Endothelial cell of umbilical vein (primary cell): ENCODE data around the gene BOLL. TPM values are rescaled to one million over a fixed set of nuclear protein-coding genes. Genes with fewer than 3 reads are reported as not detected.
A peak's percentile ranks its signal among the peaks of the same experiment; 100 is the strongest.

ENCODE experiments used
- BruUV-seq: library from RNA; stranded (reverse); fragments of 400-500 nt; replicated peaks from 2 replicates; lab custom pipeline; 2021; lab: Mats Ljungman, UMichigan
- CTCF ChIA-PET: fragments of 300-600, 350-600 bp; sonication (Branson Sonifier 250); formaldehyde crosslinking; loops from one replicate; lab custom pipeline; 2021; ENCODE audit warnings: antibody characterized with exemption, inconsistent platforms; lab: Charles Lee
- POLR2A ChIA-PET: fragments of 300-600, 350-600 bp; sonication (Branson Sonifier 250); formaldehyde crosslinking; loops from one replicate; lab custom pipeline; 2021; ENCODE audit warnings: antibody characterized with exemption, inconsistent platforms; lab: Charles Lee
- DNase-seq: peaks from one replicate; pipeline ENCODE4 v3.0.0-alpha.2; 2011; ENCODE audit warnings: low read depth, low spot score
- FAIRE-seq: peaks from 2 replicates; lab custom pipeline; 2011; peaks lifted over from hg19 to GRCh38; lab: Jason Lieb, UNC
- H2AFZ ChIP-seq: 2 replicates; pipeline ENCODE4 v1.6.0; 2012; ENCODE audit warnings: low read depth, low read length, control low read depth, inconsistent platforms
- H3K27ac ChIP-seq: 2 replicates; pipeline ENCODE4 v1.5.1; 2011; ENCODE audit warnings: low read depth, mild to moderate bottlenecking, control low read depth, low read length, moderate library complexity; ENCODE audit not compliant: insufficient read depth
- H3K27me3 ChIP-seq, 2 experiments: 2 replicates each; pipeline versions ENCODE4 v1.6.0 to v1.6.1; 2011; ENCODE audit warnings: low read length in 2 of 2, mixed read lengths in 1 of 2; ENCODE audit not compliant: control insufficient read depth in 2 of 2, insufficient read depth in 2 of 2
- H3K36me3 ChIP-seq, 2 experiments: 2 replicates in 1 of 2; 3 replicates in 1 of 2; pipeline ENCODE4 v1.5.1; 2011; ENCODE audit warnings: low read length in 2 of 2, mild to moderate bottlenecking in 1 of 2, moderate library complexity in 1 of 2; ENCODE audit not compliant: control insufficient read depth in 2 of 2, insufficient read depth in 2 of 2; ENCODE audit errors: extremely low read depth in 1 of 2
- H3K4me1 ChIP-seq: 3 replicates; pipeline ENCODE4 v1.5.1; 2011; ENCODE audit warnings: mild to moderate bottlenecking, low read length; ENCODE audit not compliant: control insufficient read depth, insufficient read depth; ENCODE audit errors: extremely low read depth
- H3K4me2 ChIP-seq: 2 replicates; pipeline ENCODE4 v1.6.1; 2011; ENCODE audit warnings: low read length, control low read depth, mixed read lengths; ENCODE audit not compliant: insufficient read depth
- H3K4me3 ChIP-seq, 3 experiments: fragments of 200-600 bp in 1 of 3; sonication (generic), shearing (Covaris generic) in 1 of 3; replicated peaks in 1 of 3; 2 replicates each; pipeline ENCODE4 v1.5.1; 2011 to 2016; ENCODE audit warnings: control low read depth in 3 of 3, low read length in 3 of 3, mild to moderate bottlenecking in 2 of 3, inconsistent platforms in 1 of 3, low read depth in 1 of 3, moderate library complexity in 1 of 3; ENCODE audit not compliant: insufficient read depth in 1 of 3
- H3K79me2 ChIP-seq: 2 replicates; pipeline ENCODE4 v1.6.0; 2012; ENCODE audit warnings: low read length, inconsistent platforms; ENCODE audit not compliant: control insufficient read depth, insufficient read depth
- H3K9ac ChIP-seq: replicated peaks from 2 replicates; pipeline ENCODE3; 2011; ENCODE audit warnings: low read length, control low read depth; ENCODE audit not compliant: insufficient read depth; ENCODE audit errors: extremely low read depth
- H3K9me1 ChIP-seq: replicated peaks from 3 replicates; pipeline ENCODE4 v1.6.0; 2011; ENCODE audit warnings: mild to moderate bottlenecking, low read length; ENCODE audit not compliant: control insufficient read depth, insufficient read depth; ENCODE audit errors: extremely low read depth
- H3K9me3 ChIP-seq: replicated peaks from 2 replicates; pipeline ENCODE4 v1.5.1; 2012; ENCODE audit warnings: low read length, inconsistent platforms; ENCODE audit not compliant: control insufficient read depth, insufficient read depth
- H4K20me1 ChIP-seq: replicated peaks from 2 replicates; pipeline ENCODE3; 2011; ENCODE audit warnings: mild to moderate bottlenecking, low read length; ENCODE audit not compliant: control insufficient read depth, insufficient read depth; ENCODE audit errors: extremely low read depth
- CTCF ChIP-seq, 2 donors: IDR thresholded peaks; 1 replicate in 1 of 2; 2 replicates in 1 of 2; pipeline ENCODE4 v1.5.1; 2011; ENCODE audit warnings: low read length in 2 of 2, mild to moderate bottlenecking in 2 of 2, moderate library complexity in 2 of 2, control low read depth in 1 of 2, inconsistent platforms in 1 of 2, low read depth in 1 of 2; ENCODE audit not compliant: insufficient read depth in 1 of 2; ENCODE audit errors: extremely low read depth in 1 of 2
- EZH2 ChIP-seq: IDR thresholded peaks from 2 replicates; pipeline ENCODE4 v1.6.1; 2012; ENCODE audit warnings: borderline replicate concordance, low read depth, mild to moderate bottlenecking, moderate library complexity, low read length, inconsistent platforms; ENCODE audit not compliant: severe bottlenecking
- JUN ChIP-seq: IDR thresholded peaks from 2 replicates; pipeline ENCODE4 v1.6.1; 2011; ENCODE audit warnings: borderline replicate concordance, low read depth; ENCODE audit not compliant: insufficient read length, insufficient read depth
- MAX ChIP-seq: IDR thresholded peaks from 2 replicates; pipeline ENCODE4 v1.6.1; 2011; ENCODE audit not compliant: insufficient read depth, insufficient read length
- MYC ChIP-seq: IDR thresholded peaks from one replicate; pipeline ENCODE4 v1.6.1; 2011; ENCODE audit warnings: mild to moderate bottlenecking, low read depth, low read length
- POLR2A ChIP-seq: IDR thresholded peaks from 2 replicates; pipeline ENCODE4 v1.6.1; 2012; ENCODE audit warnings: low read depth, mild to moderate bottlenecking, control low read depth, low read length
- POLR2AphosphoS5 ChIP-seq: IDR thresholded peaks from 2 replicates; pipeline ENCODE4 v1.6.1; 2012; ENCODE audit warnings: low read depth, mild to moderate bottlenecking, control low read depth, low read length, moderate library complexity; ENCODE audit not compliant: insufficient read depth
- dilution Hi-C: fragments of 300-500 bp; cut with MboI; formaldehyde crosslinking; loops from one replicate; pipeline ENCODE4 v1.15.0; 2019; ENCODE audit warnings: low sequenced_read_pairs; ENCODE audit not compliant: extremely low pct_ligation_motif_present
- intact Hi-C: fragments of 100-400 bp; cut with micrococcal nuclease; formaldehyde crosslinking; loops from one replicate; pipeline ENCODE4 v1.10.0; 2022
- polyA plus RNA-seq, 4 experiments: library from polyadenylated mRNA; depleted of rRNA in 3 of 4; stranded (reverse) in 3 of 4; unstranded in 1 of 4; fragments of >200 nt; gene quantifications; 2 replicates each; pipeline versions ENCODE4 v1.2.1 to v1.2.3, GENCODE V29; 2011 to 2012; ENCODE audit warnings: missing spikeins in 1 of 4
- total RNA-seq: library from RNA; stranded (reverse); gene quantifications from 2 replicates; pipeline ENCODE4 v1.2.3, GENCODE V29; 2021

The BOLL gene
- total and polyA plus RNA-seq, 2 donors (not counting 3 experiments of a cell fraction or from before 2014, with no cell fraction given), result not detected

- no peaks in the 10 kb centered on the region for H3K36me3 ChIP-seq
- DNase-seq (peak; percentile 93), FAIRE-seq (peak; percentile 75)
- H4K20me1 ChIP-seq, result no peaks in the 10 kb centered on the region
- dilution Hi-C loops, result no loop called here
- intact Hi-C loops, result loop anchor here (1.0 to 5.0 kb wide), 6 partner anchors 149 to 422 kb away; partner anchors contain the start of genes COQ10B, HSPE1, MOB4 and SF3B1
- H3K27me3 ChIP-seq, result peaks cover 0 to 3% of the 10 kb centered on the region in 2 experiments
- no peaks in the 10 kb centered on the region for H3K9me3 ChIP-seq
- peak within 1 kb of the TSS; percentile 54 to 85 (median 81) for H3K4me3 ChIP-seq
- H3K79me2 ChIP-seq, result peaks cover 38% of the 10 kb centered on the region
- H2AFZ ChIP-seq, result peak within 1 kb of the TSS; percentile 68
- H3K4me1 ChIP-seq, result peaks cover 22% of the 10 kb centered on the region
- H3K27ac ChIP-seq, result peak within 1 kb of the TSS; percentile 34
- POLR2A ChIA-PET, result interaction anchor here (0.6 kb wide), 1 partner anchor 30 kb away, joined by 12 read pairs; the partner anchor contains the start of gene RFTN2
- TF ChIP-seq JUN (no peak), MAX (peak; percentile 93), EZH2 (no peak), POLR2A (peak; percentile 95), CTCF (IDR thresholded peaks at IDR 0.05; ENCODE audit: extremely low read depth in 1 of 2, insufficient read depth in 1 of 2, low read depth in 1 of 2, low read length in 2 of 2) (no peak), MYC (peak; percentile 91), POLR2AphosphoS5 (peak; percentile 83)
- CTCF ChIA-PET, result interaction anchor here (0.6 to 2.4 kb wide), 5 partner anchors 21 to 422 kb away, joined by 3 to 10 read pairs (median 4); partner anchors contain the start of genes MOB4 and RFTN2
- peak within 1 kb of the TSS; percentile 80 for H3K9ac ChIP-seq
- TSS peak; percentile 32 for BruUV-seq
- H3K9me1 ChIP-seq, result no peaks in the 10 kb centered on the region
- H3K4me2 ChIP-seq, result peak within 1 kb of the TSS; percentile 96
These were observed 79.8 kb downstream of the BOLL start, which contains the start of gene MARS2 for GRCh38 chr2:197705121-197705911. TSS of gene MARS2 (plus strand) at chr2:197705369. CDS start at chr2:197705406, 37 bp downstream.
